ENCODE data around the gene ABLIM2. TPM values are rescaled to one million over a fixed set of nuclear protein-coding genes. Genes with fewer than 3 reads are reported as not detected.

Gene ABLIM2
- total and polyA plus RNA-seq, 2 donors (not counting 1 experiment from before 2014, with no cell fraction given): 3.3 to 79.0 TPM

GRCh38 chr4:8147231-8147970 is 11.2 kb downstream of the ABLIM2 start:
- intact Hi-C loops (cut with micrococcal nuclease): no loop called here
- H3K9me3 ChIP-seq (ENCODE audit: control extremely low read depth in 1 of 3, control insufficient read depth in 2 of 3, insufficient read depth in 1 of 3, low read length in 2 of 3): no peaks in the 10 kb centered on the region
- Mint-ChIP-seq H3K9me3 (ENCODE audit: insufficient read depth) (no peaks in the 10 kb centered on the region), H3K4me3 (no peak overlapping the region), H3K27ac (no peak overlapping the region), H3K4me1 (peaks cover 5% of the 10 kb centered on the region), H3K27me3 (peaks cover 10% of the 10 kb centered on the region)
- peaks cover 0 to 19% (median 1%) of the 10 kb centered on the region in 4 experiments for H3K27me3 ChIP-seq (replicated peaks in 1 of 4; ENCODE audit: control extremely low read depth in 1 of 4, control insufficient read depth in 3 of 4, insufficient read depth in 4 of 4, low read length in 3 of 4)
- 71% methylated on average over 16 of the region's 19 CpGs for WGBS (ENCODE audit: insufficient coverage)
- no peak overlapping the region for H3K4me3 ChIP-seq (ENCODE audit: control extremely low read depth in 1 of 5, extremely low read depth in 1 of 5, insufficient read depth in 1 of 5, low read depth in 2 of 5, low read length in 4 of 5)
- H3K79me2 ChIP-seq (ENCODE audit: control insufficient read depth, insufficient read depth, low read length): no peaks in the 10 kb centered on the region
- TF ChIP-seq, protein P1, sequence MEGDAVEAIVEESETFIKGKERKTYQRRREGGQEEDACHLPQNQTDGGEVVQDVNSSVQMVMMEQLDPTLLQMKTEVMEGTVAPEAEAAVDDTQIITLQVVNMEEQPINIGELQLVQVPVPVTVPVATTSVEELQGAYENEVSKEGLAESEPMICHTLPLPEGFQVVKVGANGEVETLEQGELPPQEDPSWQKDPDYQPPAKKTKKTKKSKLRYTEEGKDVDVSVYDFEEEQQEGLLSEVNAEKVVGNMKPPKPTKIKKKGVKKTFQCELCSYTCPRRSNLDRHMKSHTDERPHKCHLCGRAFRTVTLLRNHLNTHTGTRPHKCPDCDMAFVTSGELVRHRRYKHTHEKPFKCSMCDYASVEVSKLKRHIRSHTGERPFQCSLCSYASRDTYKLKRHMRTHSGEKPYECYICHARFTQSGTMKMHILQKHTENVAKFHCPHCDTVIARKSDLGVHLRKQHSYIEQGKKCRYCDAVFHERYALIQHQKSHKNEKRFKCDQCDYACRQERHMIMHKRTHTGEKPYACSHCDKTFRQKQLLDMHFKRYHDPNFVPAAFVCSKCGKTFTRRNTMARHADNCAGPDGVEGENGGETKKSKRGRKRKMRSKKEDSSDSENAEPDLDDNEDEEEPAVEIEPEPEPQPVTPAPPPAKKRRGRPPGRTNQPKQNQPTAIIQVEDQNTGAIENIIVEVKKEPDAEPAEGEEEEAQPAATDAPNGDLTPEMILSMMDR (IDR thresholded peaks at IDR 0.05): no peak
- no peak for TF ChIP-seq EZH2 (IDR thresholded peaks at IDR 0.05; ENCODE audit: borderline replicate concordance, insufficient read depth, low read depth, low read length, poor library complexity, severe bottlenecking)
- no peak overlapping the region for H3K4me2 ChIP-seq (replicated peaks; ENCODE audit: low read depth, low read length, poor library complexity, severe bottlenecking)
- no peaks in the 10 kb centered on the region for H3K36me3 ChIP-seq (replicated peaks in 1 of 2; ENCODE audit: control extremely low read depth in 1 of 2, control insufficient read depth in 1 of 2, extremely low read depth in 1 of 2, insufficient read depth in 2 of 2, low read length in 1 of 2)
- CTCF ChIA-PET: interaction anchor here (0.8 to 3.0 kb wide), 3 partner anchors 11 to 274 kb away, joined by 3 to 7 read pairs (median 3); no protein-coding TSS in a partner anchor
- POLR2A ChIA-PET: no interaction called here
- H3K27ac ChIP-seq (ENCODE audit: low read length in 2 of 2): no peak overlapping the region
- H3K9ac ChIP-seq (ENCODE audit: low read length): no peak overlapping the region
- DNase-seq (no peak), ATAC-seq (ENCODE audit: low read depth) (no peak)
- no peaks in the 10 kb centered on the region for H4K20me1 ChIP-seq (ENCODE audit: control insufficient read depth, insufficient read depth, low read length, poor library complexity, severe bottlenecking)
- no peak overlapping the region for H2AFZ ChIP-seq (ENCODE audit: insufficient read depth, low read depth, low read length, poor library complexity, severe bottlenecking)
- no peaks in the 10 kb centered on the region for H3K4me1 ChIP-seq (ENCODE audit: control insufficient read depth in 2 of 2, insufficient read depth in 2 of 2, low read length in 2 of 2)

DNA sequence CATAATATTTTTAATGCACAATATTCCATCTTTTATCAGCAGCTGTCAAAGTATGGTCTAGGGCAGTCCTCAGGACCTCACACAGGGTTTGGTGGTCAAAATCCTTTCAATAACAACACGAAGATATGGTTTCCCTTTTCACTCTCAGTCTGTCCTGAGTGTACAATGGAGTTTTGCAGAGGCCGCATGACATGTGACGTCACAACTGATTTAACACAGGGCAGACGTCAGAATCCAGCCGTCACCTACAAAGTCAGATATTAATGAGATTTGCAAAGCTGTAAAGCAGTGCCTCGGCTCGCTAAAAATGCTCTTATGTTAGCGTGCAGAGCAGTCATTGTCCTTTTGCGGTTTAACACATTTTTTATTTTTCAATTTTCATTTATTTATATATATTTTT is 12.5 kb downstream of the ABLIM2 start:
- Histone ChIP-seq H3K9ac (ENCODE audit: low read length) (no peak overlapping the region), H3K4me3 (ENCODE audit: control extremely low read depth in 1 of 5, extremely low read depth in 1 of 5, insufficient read depth in 1 of 5, low read depth in 2 of 5, low read length in 4 of 5) (no peak overlapping the region), H3K27me3 (replicated peaks in 1 of 4; ENCODE audit: control extremely low read depth in 1 of 4, control insufficient read depth in 3 of 4, insufficient read depth in 4 of 4, low read length in 3 of 4) (peaks cover 0 to 26% (median 1%) of the 10 kb centered on the region in 4 experiments), H3K79me2 (ENCODE audit: control insufficient read depth, insufficient read depth, low read length) (no peaks in the 10 kb centered on the region), H3K4me2 (replicated peaks; ENCODE audit: low read depth, low read length, poor library complexity, severe bottlenecking) (no peak overlapping the region), H3K27ac (ENCODE audit: low read length in 2 of 2) (no peak overlapping the region), H3K4me1 (ENCODE audit: control insufficient read depth in 2 of 2, insufficient read depth in 2 of 2, low read length in 2 of 2) (no peaks in the 10 kb centered on the region), H4K20me1 (ENCODE audit: control insufficient read depth, insufficient read depth, low read length, poor library complexity, severe bottlenecking) (no peaks in the 10 kb centered on the region), H2AFZ (ENCODE audit: insufficient read depth, low read depth, low read length, poor library complexity, severe bottlenecking) (no peak overlapping the region), H3K36me3 (replicated peaks in 1 of 2; ENCODE audit: control extremely low read depth in 1 of 2, control insufficient read depth in 1 of 2, extremely low read depth in 1 of 2, insufficient read depth in 2 of 2, low read length in 1 of 2) (no peaks in the 10 kb centered on the region), H3K9me3 (ENCODE audit: control extremely low read depth in 1 of 3, control insufficient read depth in 2 of 3, insufficient read depth in 1 of 3, low read length in 2 of 3) (peaks cover 0 to 4% (median 0%) of the 10 kb centered on the region in 3 donors)
- ChIA-PET CTCF (interaction anchor here (3.0 kb wide), 1 partner anchor 30 kb away, joined by 7 read pairs; no protein-coding TSS in a partner anchor), POLR2A (no interaction called here)
- H3K9me3 Mint-ChIP-seq (ENCODE audit: insufficient read depth): peaks cover 2% of the 10 kb centered on the region
- intact Hi-C loops (cut with micrococcal nuclease): no loop called here
- ATAC-seq (ENCODE audit: low read depth) (no peak), DNase-seq (no peak)
- no peak overlapping the region for H3K4me3 Mint-ChIP-seq
- H3K4me1 Mint-ChIP-seq: peaks cover 5% of the 10 kb centered on the region
- 63% methylated on average over 5 of the region's 9 CpGs for WGBS (ENCODE audit: insufficient coverage)
- peaks cover 12% of the 10 kb centered on the region for H3K27me3 Mint-ChIP-seq
- no peak for TF ChIP-seq EZH2 (IDR thresholded peaks at IDR 0.05; ENCODE audit: borderline replicate concordance, insufficient read depth, low read depth, low read length, poor library complexity, severe bottlenecking)
- TF ChIP-seq, protein P1 (IDR thresholded peaks at IDR 0.05): no peak
- no peak overlapping the region for H3K27ac Mint-ChIP-seq
